Medulla oblongata (tissue), 1 donor: ENCODE results near the gene BUB1.
"Not testable (repeated sequence)": the region's sequence is repeated elsewhere in the genome, so short reads cannot be mapped to it uniquely, and the experiment has no call there.

ENCODE experiments used
- DNase-seq: peaks from one replicate; pipeline ENCODE4 v3.0.0-alpha.2; 2015; ENCODE audit errors: extremely low spot score

Gene BUB1

GRCh38 chr2:110690083-110690965 is 12.5 kb upstream of the BUB1 start:
- DNase-seq, result no peak

- DNase-seq, result no peak
Observed at GRCh38 chr2:110688594-110689091, 10.8 kb upstream of the BUB1 start.

DNA sequence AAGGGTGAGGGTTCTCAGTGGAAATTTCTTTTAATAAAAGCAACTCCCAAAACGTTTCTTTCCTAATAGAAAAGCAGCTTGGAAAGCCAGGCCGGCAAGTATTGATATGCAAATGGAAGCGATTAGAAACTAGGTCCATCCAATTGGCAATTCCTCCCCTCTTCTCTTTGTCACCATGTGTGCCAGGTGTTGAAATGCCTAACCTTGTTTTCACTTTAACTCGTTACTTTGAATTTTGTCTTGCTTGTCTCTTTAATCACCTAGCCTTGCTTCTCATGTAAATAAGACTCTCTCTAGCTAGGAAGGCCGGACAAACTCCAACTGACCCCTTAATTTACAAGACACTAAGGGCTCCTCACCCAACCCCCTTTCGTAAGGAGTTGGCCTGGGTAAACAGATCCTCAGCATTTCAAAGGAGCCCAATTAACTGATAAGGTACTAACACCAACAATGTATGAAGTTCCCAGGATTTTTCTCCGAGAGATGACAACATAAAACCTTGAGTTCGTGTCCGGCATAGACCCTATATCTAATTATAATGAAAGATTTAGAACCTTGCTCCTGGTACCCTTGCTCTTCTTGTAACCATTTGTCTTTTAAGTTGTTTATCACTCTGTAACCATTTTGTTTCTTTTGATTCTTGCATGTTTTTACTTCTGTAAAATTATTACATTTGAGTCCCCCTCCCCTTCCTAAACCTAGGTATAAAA is 10.1 kb upstream of the BUB1 start:
- DNase-seq, result not testable (repeated sequence)

GRCh38 chr2:110682872-110683271 is 5.0 kb upstream of the BUB1 start:
- DNase-seq, result no peak

DNA sequence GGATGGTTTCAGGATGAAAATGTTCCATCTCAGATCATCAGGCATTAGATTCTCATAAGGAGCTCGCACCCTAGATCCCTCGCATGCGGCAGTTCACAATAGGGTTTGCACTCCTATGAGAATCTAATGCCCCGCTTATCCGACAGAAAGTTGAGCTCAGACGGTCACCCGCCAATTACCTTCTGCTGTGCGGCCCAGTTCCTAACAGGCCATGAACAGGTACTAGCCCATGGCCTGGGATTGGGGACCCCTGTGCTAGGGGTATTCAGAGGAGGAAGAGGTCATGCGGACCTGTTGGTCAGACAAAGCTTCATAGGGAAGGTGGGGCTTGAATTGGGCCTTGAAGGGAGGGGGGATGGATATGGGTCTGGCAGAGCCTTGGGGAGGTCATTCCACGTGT is 4.4 kb upstream of the BUB1 start:
- DNase-seq, result no peak

DNA sequence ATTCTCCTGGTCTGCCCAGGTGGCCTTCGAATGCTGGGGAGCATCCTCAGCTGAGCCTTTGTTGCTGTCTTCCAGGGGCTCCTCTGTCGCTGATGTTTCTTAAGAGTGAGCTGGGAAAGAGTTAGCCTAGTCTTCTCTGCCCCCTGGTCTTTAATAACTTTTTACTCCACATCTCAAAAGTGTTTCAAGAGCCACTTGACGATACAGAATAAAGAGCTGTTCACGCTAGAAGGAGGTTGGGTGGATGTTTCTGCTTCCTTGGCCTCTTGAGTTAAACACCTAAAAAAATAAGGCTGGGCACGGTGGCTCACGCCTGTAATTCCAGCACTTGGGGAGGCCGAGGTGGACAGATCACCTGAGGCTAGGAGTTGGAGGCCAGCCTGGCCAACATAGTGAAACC is 2.8 kb upstream of the BUB1 start:
- DNase-seq, result no peak

DNA sequence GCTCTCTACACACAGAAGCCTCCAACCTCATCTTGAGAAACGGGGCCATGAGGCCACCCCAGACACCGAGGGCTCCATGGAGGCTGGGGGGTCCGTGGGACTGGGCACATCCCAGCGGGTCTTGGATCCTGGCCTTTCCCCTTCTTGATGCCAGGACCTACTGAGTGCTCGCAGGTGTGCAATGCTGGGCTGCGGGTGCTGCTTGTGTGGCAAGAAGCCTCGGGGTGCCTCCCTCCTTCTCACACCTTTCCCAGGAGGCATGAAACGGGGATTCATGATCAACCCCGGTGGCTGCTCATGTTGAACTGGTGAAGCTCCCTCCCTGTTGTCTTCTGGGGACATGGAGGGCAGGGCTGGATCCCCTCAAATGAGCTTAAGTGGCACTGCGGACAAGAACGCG is 2.0 kb upstream of the BUB1 start:
- DNase-seq, result no peak

GRCh38 chr2:110679337-110679707 is 1.5 kb upstream of the BUB1 start:
- DNase-seq, result no peak

DNA sequence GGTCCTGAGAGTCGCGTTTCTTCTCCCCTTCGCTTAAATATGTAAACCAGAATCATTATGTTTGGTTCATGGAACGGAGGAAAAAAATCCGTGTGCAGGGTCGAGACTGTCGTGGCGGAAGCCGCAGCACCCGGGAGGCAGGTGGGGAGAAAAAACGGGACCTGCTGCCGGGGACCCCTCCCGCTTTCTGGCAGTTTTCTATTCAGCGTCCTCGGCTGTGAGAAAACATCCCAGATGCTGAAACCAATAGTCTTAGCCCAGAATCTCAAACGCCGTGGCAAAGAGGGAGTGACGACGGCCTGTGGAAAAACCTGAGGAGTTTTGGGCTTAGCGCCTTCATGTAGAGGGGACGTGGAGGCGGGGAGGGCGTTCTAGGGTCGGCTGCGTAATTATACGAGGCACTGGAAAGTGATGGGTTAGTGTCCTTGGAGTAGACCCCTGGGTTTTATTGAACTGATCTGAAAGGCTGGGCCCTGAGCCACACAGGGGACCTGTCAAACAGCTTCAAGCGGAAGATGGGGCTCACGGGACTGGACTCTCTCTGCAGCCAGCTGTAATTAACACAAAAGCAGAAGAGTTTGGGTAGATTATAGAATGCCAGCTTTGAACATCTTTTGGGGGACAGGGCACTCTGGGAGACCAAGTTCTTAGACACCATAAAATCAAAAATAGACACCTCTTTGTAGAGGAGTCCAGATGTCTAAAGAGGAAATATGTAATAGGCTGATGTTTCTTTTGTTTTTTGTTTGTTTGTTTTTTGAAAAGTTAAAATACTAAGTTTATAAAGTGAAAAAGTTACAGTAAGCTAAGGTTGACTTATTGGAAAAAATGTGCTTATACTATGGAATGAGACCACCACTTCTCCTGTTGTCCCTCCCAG is 834 bp upstream of the BUB1 start:
- no peak for DNase-seq

- DNase-seq, result no peak
Observed at GRCh38 chr2:110677080-110677479, 783 bp downstream of the BUB1 start.

GRCh38 chr2:110675679-110676078 is 2.2 kb downstream of the BUB1 start:
- DNase-seq, result no peak

GRCh38 chr2:110674620-110675555 is 3.0 kb downstream of the BUB1 start:
- DNase-seq, result peak; percentile 18

GRCh38 chr2:110673201-110673600 is 4.7 kb downstream of the BUB1 start:
- no peak for DNase-seq

- DNase-seq, result no peak
Observed at GRCh38 chr2:110670826-110671225, 7.0 kb downstream of the BUB1 start.

GRCh38 chr2:110669079-110669478 is 8.8 kb downstream of the BUB1 start:
- DNase-seq, result no peak

DNA sequence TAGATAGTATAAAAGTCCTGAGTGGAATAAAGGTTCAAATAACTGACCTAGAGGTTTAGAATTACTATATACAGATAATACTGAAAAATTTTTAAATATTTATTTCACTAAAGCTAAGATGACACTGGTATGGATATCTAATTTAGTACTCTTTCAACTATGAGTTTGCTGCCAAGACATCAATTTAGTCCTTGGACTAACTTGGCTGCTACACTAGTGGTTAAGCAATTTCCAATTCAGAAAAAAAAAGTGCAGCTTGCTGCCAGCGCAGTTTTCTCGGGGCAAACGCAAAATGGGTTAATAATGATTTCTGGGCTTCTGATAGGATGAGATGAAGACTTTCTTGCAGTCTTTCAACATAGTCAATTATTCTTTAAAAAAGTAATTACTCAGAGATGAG is 10.8 kb downstream of the BUB1 start:
- no peak for DNase-seq

DNA sequence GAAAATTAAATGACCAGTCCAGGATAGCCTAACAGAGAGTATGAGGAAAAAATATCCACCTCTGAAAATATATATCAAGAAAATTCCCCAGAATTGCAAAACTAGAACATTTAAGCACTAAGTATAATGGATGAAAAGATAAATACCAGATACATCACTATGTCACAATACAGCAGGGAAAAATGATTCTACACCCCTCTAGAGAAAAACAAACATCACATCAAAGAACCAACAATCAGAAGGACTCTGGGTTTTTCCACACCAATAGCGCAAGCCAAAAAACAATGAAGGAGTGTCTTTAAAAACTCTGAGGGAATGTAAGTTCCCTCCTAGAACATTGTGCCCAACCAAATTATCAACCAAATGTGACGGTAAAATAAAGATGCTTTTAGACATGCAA is 13.7 kb downstream of the BUB1 start:
- no peak for DNase-seq

GRCh38 chr2:110662560-110662959 is 15.3 kb downstream of the BUB1 start:
- no peak for DNase-seq

- DNase-seq, result no peak
Observed at GRCh38 chr2:110660558-110660957, 17.3 kb downstream of the BUB1 start.

DNA sequence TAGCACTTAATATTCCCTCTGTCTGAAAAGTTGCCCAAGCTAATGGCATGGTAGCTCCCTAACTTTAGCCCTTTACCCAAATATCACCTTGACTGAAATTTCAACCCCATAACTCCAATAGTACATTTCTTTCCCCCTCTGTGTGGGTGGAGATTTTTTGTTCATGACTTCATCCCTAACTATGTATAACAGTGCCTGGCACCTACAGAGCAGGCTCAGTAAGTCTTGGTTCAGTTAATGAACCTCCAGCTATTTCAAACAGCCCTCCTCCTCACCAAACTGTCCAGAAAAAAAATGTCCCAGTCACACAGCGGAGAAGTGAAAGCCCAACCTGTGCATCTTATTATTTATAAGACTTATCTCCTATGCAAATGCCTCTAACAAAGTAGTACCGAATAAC is 18.6 kb downstream of the BUB1 start:
- no peak for DNase-seq

GRCh38 chr2:110657724-110658305 is 20.0 kb downstream of the BUB1 start:
- DNase-seq, result no peak
